ENCODE results near the gene AHCTF1. TPM values are rescaled to one million over a fixed set of nuclear protein-coding genes. Genes with fewer than 3 reads are reported as not detected.

AHCTF1 gene
- total RNA-seq, 1 experiment from 2014 or later = 44.3 TPM

GRCh38 chr1:246901874-246902273 is 29.9 kb downstream of the AHCTF1 start:
- Histone ChIP-seq H3K23me2 (ENCODE audit: insufficient read length, low read depth, low read length, poor library complexity, severe bottlenecking) (no peaks in the 10 kb centered on the region), H4K91ac (ENCODE audit: insufficient read length, low read depth, low read length) (no peak overlapping the region), H2BK12ac (ENCODE audit: insufficient read length, low read depth, low read length) (no peak overlapping the region), H2BK120ac (ENCODE audit: low read depth, low read length, poor library complexity, severe bottlenecking) (no peak overlapping the region), H3K18ac (ENCODE audit: insufficient read length, low read depth, low read length) (no peak overlapping the region), H2AFZ (ENCODE audit: low read length) (no peak overlapping the region), H3K9me3 (ENCODE audit: control insufficient read depth, low read depth, low read length) (no peaks in the 10 kb centered on the region), H3K27me3 (ENCODE audit: insufficient read depth, low read length) (no peaks in the 10 kb centered on the region), H3K23ac (ENCODE audit: insufficient read length, low read depth, low read length) (no peak overlapping the region), H4K20me1 (ENCODE audit: control insufficient read depth, insufficient read depth, insufficient read length) (no peaks in the 10 kb centered on the region), H3T11ph (ENCODE audit: low read length) (no peak overlapping the region), H2AK5ac (ENCODE audit: insufficient read length, low read length) (no peak overlapping the region), H3K79me2 (ENCODE audit: insufficient read depth, low read length) (no peaks in the 10 kb centered on the region), H4K5ac (ENCODE audit: insufficient read length, low read depth, low read length) (no peak overlapping the region), H3K27ac (ENCODE audit: insufficient read length, low read depth, low read length) (no peak overlapping the region), H3K4ac (ENCODE audit: low read depth, low read length) (no peak overlapping the region), H3K4me2 (ENCODE audit: insufficient read depth, insufficient read length, low read length) (no peak overlapping the region), H3K56ac (ENCODE audit: insufficient read length, low read depth, low read length) (no peak overlapping the region), H4K8ac (replicated peaks; ENCODE audit: insufficient read length, low read depth, low read length) (no peak overlapping the region), H3K14ac (ENCODE audit: insufficient read depth, low read length) (no peak overlapping the region), H2BK20ac (ENCODE audit: low read depth, low read length, poor library complexity, severe bottlenecking) (no peak overlapping the region), H2BK5ac (ENCODE audit: insufficient read length, low read length) (no peak overlapping the region), H3K4me1 (ENCODE audit: insufficient read depth, low read length) (no peaks in the 10 kb centered on the region), H3K9ac (ENCODE audit: extremely low read depth, insufficient read length, low read length) (no peak overlapping the region), H2BK15ac (ENCODE audit: low read depth, low read length) (no peak overlapping the region), H3K79me1 (ENCODE audit: insufficient read depth, low read depth, low read length, poor library complexity, severe bottlenecking) (no peaks in the 10 kb centered on the region)
- Mint-ChIP-seq H3K4me1 (no peaks in the 10 kb centered on the region), H3K27ac (no peak overlapping the region), H3K9me3 (no peaks in the 10 kb centered on the region), H3K4me3 (no peak overlapping the region), H3K36me3 (ENCODE audit: insufficient read depth in 1 of 3, low read depth in 3 of 3) (peaks cover 59 to 88% (median 83%) of the 10 kb centered on the region in 3 experiments), H3K27me3 (ENCODE audit: low read depth) (no peaks in the 10 kb centered on the region)
- no CpG with 5 or more reads among the region's 5 CpGs for WGBS (ENCODE audit: extremely low coverage, insufficient read length, low lambda C conversion rate)
- DNase-seq = no peak
- TF ChIP-seq CTCF (conservative IDR thresholded peaks at IDR 0.05) = no peak

All from H9 (cell line).